Activated T-cell treated with anti-CD3 and anti-CD28 coated beads, Interleukin-2, amount 50 U/mL, for 1 hour (primary cell): ENCODE data around the gene POLR1D.
"Not testable (repeated sequence)": the region's sequence is repeated elsewhere in the genome, so short reads cannot be mapped to it uniquely, and the experiment has no call there.

Experiments
- DNase-seq: peaks from one replicate; pipeline ENCODE4 v3.0.0-alpha.2; 2020

Gene POLR1D

GRCh38 chr13:27619093-27619727 lies 2.5 kb upstream of the POLR1D start:
- no peak for DNase-seq

- no peak for DNase-seq
These were observed 1.8 kb upstream of the POLR1D start for GRCh38 chr13:27619728-27620376.

GRCh38 chr13:27620377-27621115 lies 1.1 kb upstream of the POLR1D start, which contains the start of gene LNX2:
Gene LNX2 (minus strand): TSS chr13:27620529. CDS start chr13:27581703, 38,826 bp downstream.
- peak; percentile 98 for DNase-seq

GRCh38 chr13:27621116-27621365 lies 651 bp upstream of the POLR1D start:
- DNase-seq: no peak

GRCh38 chr13:27622102-27622820 lies 569 bp downstream of the POLR1D start:
- DNase-seq: no peak

GRCh38 chr13:27622881-27623280 lies 1.2 kb downstream of the POLR1D start:
- DNase-seq: no peak

- DNase-seq: no peak
These were observed 2.4 kb downstream of the POLR1D start for GRCh38 chr13:27624071-27624470.

GRCh38 chr13:27625839-27626238 lies 4.1 kb downstream of the POLR1D start:
- DNase-seq: no peak

- no peak for DNase-seq
These were observed 5.7 kb downstream of the POLR1D start for GRCh38 chr13:27627380-27627779.

GRCh38 chr13:27628081-27628480 lies 6.4 kb downstream of the POLR1D start:
- no peak for DNase-seq

GRCh38 chr13:27628766-27629165 lies 7.1 kb downstream of the POLR1D start:
- DNase-seq: not testable (repeated sequence)

- DNase-seq: no peak
These were observed 9.5 kb downstream of the POLR1D start for GRCh38 chr13:27631156-27631555.

- no peak for DNase-seq
These were observed 10.0 kb downstream of the POLR1D start for GRCh38 chr13:27631665-27632064.

GRCh38 chr13:27632214-27632613 lies 10.5 kb downstream of the POLR1D start:
- DNase-seq: no peak

- no peak for DNase-seq
These were observed 11.0 kb downstream of the POLR1D start for GRCh38 chr13:27632648-27633047.

- DNase-seq: no peak
These were observed 12.5 kb downstream of the POLR1D start for GRCh38 chr13:27634231-27634630.

GRCh38 chr13:27634791-27635190 lies 13.1 kb downstream of the POLR1D start:
- no peak for DNase-seq

GRCh38 chr13:27635266-27635665 lies 13.6 kb downstream of the POLR1D start:
- no peak for DNase-seq

- no peak for DNase-seq
These were observed 15.0 kb downstream of the POLR1D start for GRCh38 chr13:27636589-27637288.

GRCh38 chr13:27637289-27637626 lies 15.6 kb downstream of the POLR1D start:
- no peak for DNase-seq

- no peak for DNase-seq
These were observed 16.3 kb downstream of the POLR1D start for GRCh38 chr13:27638001-27638400.

- no peak for DNase-seq
These were observed 16.8 kb downstream of the POLR1D start for GRCh38 chr13:27638521-27638920.

- DNase-seq: no peak
These were observed 17.5 kb downstream of the POLR1D start for GRCh38 chr13:27639186-27639585.
